HEK293 (cell line): Measurements from ENCODE around the gene LRBA.
"Not testable (repeated sequence)": the region's sequence is repeated elsewhere in the genome, so short reads cannot be mapped to it uniquely, and the experiment has no call there.

ENCODE experiments used
- CTCF ChIA-PET: fragments of 350-600 bp; formaldehyde crosslinking; extraction: SDS; loops from one replicate; lab custom pipeline; 2021; ENCODE audit warnings: antibody characterized with exemption; lab: Yijun Ruan, JAX
- POLR2A ChIA-PET: fragments of 300-600 bp; formaldehyde crosslinking; extraction: SDS; loops from one replicate; lab custom pipeline; 2020; ENCODE audit warnings: antibody characterized with exemption, inconsistent platforms; lab: Yijun Ruan, JAX
- H3K27ac ChIP-seq: fragments of 200-500 bp; sonication (Bioruptor generic); 2 replicates; pipeline ENCODE4 v1.5.1; 2014; ENCODE audit warnings: low read depth, low read length, control low read depth, inconsistent platforms; ENCODE audit errors: extremely low read depth
- H3K36me3 ChIP-seq, 2 experiments: fragments of 200-500 bp in 1 of 2; sonication (Bioruptor generic) in 1 of 2; 1 replicate in 1 of 2; 2 replicates in 1 of 2; pipeline ENCODE4 v1.5.1; 2014 to 2017; ENCODE audit warnings: inconsistent platforms in 2 of 2, low read length in 2 of 2; ENCODE audit not compliant: control insufficient read depth in 2 of 2, insufficient read depth in 1 of 2
- H3K4me1 ChIP-seq: fragments of 200-500 bp; sonication (Bioruptor generic); 2 replicates; pipeline ENCODE4 v1.5.1; 2014; ENCODE audit warnings: mild to moderate bottlenecking, low read length, inconsistent platforms; ENCODE audit not compliant: control insufficient read depth, insufficient read depth
- H3K4me3 ChIP-seq: 2 replicates; pipeline ENCODE4 v1.5.1; 2011; ENCODE audit warnings: low read depth, mild to moderate bottlenecking, control low read depth, low read length, moderate library complexity
- H3K9me3 ChIP-seq: fragments of 200-500 bp; sonication (Bioruptor generic); 2 replicates; pipeline ENCODE4 v1.5.1; 2014; ENCODE audit warnings: low read depth, low read length, inconsistent platforms; ENCODE audit not compliant: control insufficient read depth, insufficient read depth
- EGR2 ChIP-seq: fragments of 450-650 bp; formaldehyde crosslinking; IDR thresholded peaks from 2 replicates; pipeline ENCODE4 v1.5.1; 2016; ENCODE audit warnings: low read depth, missing biosample characterization, missing genetic modification characterization
- KLF10 ChIP-seq: fragments of 450-650 bp; IDR thresholded peaks from 2 replicates; pipeline ENCODE4 v1.5.1; 2018; ENCODE audit warnings: missing biosample characterization, mild to moderate bottlenecking, missing genetic modification characterization
- MZF1 ChIP-seq: fragments of 450-650 bp; formaldehyde crosslinking; IDR thresholded peaks from 2 replicates; pipeline ENCODE4 v1.5.1; 2017; ENCODE audit warnings: missing biosample characterization, missing genetic modification characterization, borderline replicate concordance
- SETDB1 ChIP-seq: IDR thresholded peaks from one replicate; pipeline ENCODE4 v1.6.1; 2017; ENCODE audit warnings: mild to moderate bottlenecking, low read length, moderate library complexity, mixed read lengths; ENCODE audit not compliant: insufficient read length
- SP7 ChIP-seq: fragments of 450-650 bp; formaldehyde crosslinking; IDR thresholded peaks from 2 replicates; pipeline ENCODE4 v1.5.1; 2016; ENCODE audit warnings: missing biosample characterization, missing genetic modification characterization
- WT1 ChIP-seq: fragments of 450-650 bp; formaldehyde crosslinking; IDR thresholded peaks from 2 replicates; pipeline ENCODE4 v1.5.1; 2016; ENCODE audit warnings: missing biosample characterization, missing genetic modification characterization
- ZBTB8A ChIP-seq: fragments of 450-650 bp; formaldehyde crosslinking; IDR thresholded peaks from 2 replicates; pipeline ENCODE4 v1.5.1; 2016; ENCODE audit warnings: missing biosample characterization, missing genetic modification characterization
- ZNF18 ChIP-seq: fragments of 450-650 bp; formaldehyde crosslinking; IDR thresholded peaks from 2 replicates; pipeline ENCODE4 v1.5.1; 2016; ENCODE audit warnings: missing biosample characterization, missing genetic modification characterization
- ZNF214 ChIP-seq: fragments of 450-650 bp; formaldehyde crosslinking; IDR thresholded peaks from 2 replicates; pipeline ENCODE4 v1.5.1; 2017; ENCODE audit warnings: missing biosample characterization, mild to moderate bottlenecking, missing genetic modification characterization, borderline replicate concordance
- ZNF24 ChIP-seq: fragments of 450-650 bp; formaldehyde crosslinking; IDR thresholded peaks from 2 replicates; pipeline ENCODE4 v1.5.1; 2016; ENCODE audit warnings: missing biosample characterization, missing genetic modification characterization
- ZNF433 ChIP-seq: fragments of 450-650 bp; formaldehyde crosslinking; IDR thresholded peaks from 2 replicates; pipeline ENCODE4 v1.5.1; 2016; ENCODE audit warnings: missing biosample characterization, missing genetic modification characterization, low read depth
- ZNF513 ChIP-seq: fragments of 450-650 bp; IDR thresholded peaks from 2 replicates; pipeline ENCODE4 v1.5.1; 2018; ENCODE audit warnings: missing biosample characterization, missing genetic modification characterization
- ZNF544 ChIP-seq: fragments of 450-650 bp; formaldehyde crosslinking; IDR thresholded peaks from 2 replicates; pipeline ENCODE4 v1.5.0; 2017; ENCODE audit warnings: missing biosample characterization, missing genetic modification characterization
- ZNF596 ChIP-seq: fragments of 450-650 bp; IDR thresholded peaks from 2 replicates; pipeline ENCODE4 v1.5.0; 2018; ENCODE audit warnings: missing biosample characterization, mild to moderate bottlenecking, missing genetic modification characterization, moderate library complexity
- ZNF639 ChIP-seq: fragments of 450-650 bp; formaldehyde crosslinking; IDR thresholded peaks from 2 replicates; pipeline ENCODE4 v1.5.1; 2016; ENCODE audit warnings: missing biosample characterization, missing genetic modification characterization
- ZNF654 ChIP-seq: fragments of 450-650 bp; formaldehyde crosslinking; IDR thresholded peaks from 2 replicates; pipeline ENCODE4 v1.5.1; 2016; ENCODE audit warnings: low read depth, missing biosample characterization, missing genetic modification characterization
- ZNF658 ChIP-seq: fragments of 450-650 bp; formaldehyde crosslinking; IDR thresholded peaks from 2 replicates; pipeline ENCODE4; 2016; ENCODE audit warnings: missing biosample characterization, missing genetic modification characterization
- ZNF692 ChIP-seq: fragments of 450-650 bp; formaldehyde crosslinking; IDR thresholded peaks from 2 replicates; pipeline ENCODE4 v1.5.1; 2016; ENCODE audit warnings: missing biosample characterization, missing genetic modification characterization

Gene LRBA

GRCh38 chr4:150964754-150965153 is 50.3 kb downstream of the LRBA start:
- Histone ChIP-seq H3K36me3 (no peaks in the 10 kb centered on the region), H3K4me3 (no peak overlapping the region), H3K27ac (no peak overlapping the region), H3K9me3 (no peaks in the 10 kb centered on the region), H3K4me1 (no peaks in the 10 kb centered on the region)
- ChIA-PET CTCF (no interaction called here), POLR2A (no interaction called here)
- TF ChIP-seq ZNF654 (tag by site-specific recombination) (no peak), ZNF596 (tag by site-specific recombination) (no peak), KLF10 (tag by site-specific recombination) (no peak), ZNF544 (tag by site-specific recombination) (no peak), ZNF639 (no peak), SETDB1 (no peak), ZBTB8A (tag by site-specific recombination) (no peak), ZNF658 (tag by site-specific recombination) (no peak), EGR2 (tag by site-specific recombination) (no peak), MZF1 (tag by site-specific recombination) (no peak), ZNF18 (no peak), ZNF24 (no peak), ZNF433 (tag by site-specific recombination) (no peak), ZNF513 (tag by site-specific recombination) (no peak), SP7 (no peak), ZNF214 (tag by site-specific recombination) (no peak), WT1 (no peak), ZNF692 (no peak)

GRCh38 chr4:150963602-150964345 is 51.3 kb downstream of the LRBA start:
- H3K4me1 ChIP-seq, H3K27ac ChIP-seq, CTCF ChIA-PET, H3K9me3 ChIP-seq, H3K36me3 ChIP-seq, POLR2A ChIA-PET, H3K4me3 ChIP-seq: not testable (repeated sequence)
